ENCODE data around the gene EXOC3L1. TPM values are rescaled to one million over a fixed set of nuclear protein-coding genes. Genes with fewer than 3 reads are reported as not detected.

The EXOC3L1 gene
- total RNA-seq, 1 experiment from 2014 or later, result 0.74 TPM

GRCh38 chr16:67216612-67217490 lies 26.9 kb upstream of the EXOC3L1 start:
- no peak for DNase-seq (ENCODE audit: low spot score)

- DNase-seq (ENCODE audit: low spot score), result no peak
Observed at GRCh38 chr16:67215706-67216105, 25.8 kb upstream of the EXOC3L1 start.

GRCh38 chr16:67213197-67214019 lies 23.5 kb upstream of the EXOC3L1 start:
- DNase-seq (ENCODE audit: low spot score), result no peak

- peak; percentile 35 for DNase-seq (ENCODE audit: low spot score)
Observed at GRCh38 chr16:67212766-67213165, 22.8 kb upstream of the EXOC3L1 start.

GRCh38 chr16:67211674-67212073 lies 21.7 kb upstream of the EXOC3L1 start:
- DNase-seq (ENCODE audit: low spot score), result no peak

GRCh38 chr16:67210069-67210937 lies 20.4 kb upstream of the EXOC3L1 start:
- no peak for DNase-seq (ENCODE audit: low spot score)

- no peak for DNase-seq (ENCODE audit: low spot score)
Observed at GRCh38 chr16:67209565-67209964, 19.6 kb upstream of the EXOC3L1 start.

GRCh38 chr16:67208154-67208896 lies 18.4 kb upstream of the EXOC3L1 start:
- DNase-seq (ENCODE audit: low spot score), result no peak

- DNase-seq (ENCODE audit: low spot score), result no peak
Observed at GRCh38 chr16:67207249-67208091, 17.5 kb upstream of the EXOC3L1 start.

GRCh38 chr16:67206838-67207248 lies 16.9 kb upstream of the EXOC3L1 start:
- DNase-seq (ENCODE audit: low spot score), result no peak

- DNase-seq (ENCODE audit: low spot score), result no peak
Observed at GRCh38 chr16:67206129-67206837, 16.3 kb upstream of the EXOC3L1 start.

GRCh38 chr16:67204076-67204475 lies 14.1 kb upstream of the EXOC3L1 start:
- no peak for DNase-seq (ENCODE audit: low spot score)

- no peak for DNase-seq (ENCODE audit: low spot score)
Observed at GRCh38 chr16:67202956-67203493, 13.1 kb upstream of the EXOC3L1 start.

- DNase-seq (ENCODE audit: low spot score), result no peak
Observed at GRCh38 chr16:67202426-67202825, 12.5 kb upstream of the EXOC3L1 start.

- DNase-seq (ENCODE audit: low spot score), result no peak
Observed at GRCh38 chr16:67201411-67202345, 11.7 kb upstream of the EXOC3L1 start.

GRCh38 chr16:67200491-67200890 lies 10.6 kb upstream of the EXOC3L1 start:
- no peak for DNase-seq (ENCODE audit: low spot score)

- DNase-seq (ENCODE audit: low spot score), result no peak
Observed at GRCh38 chr16:67199808-67200198, 9.9 kb upstream of the EXOC3L1 start.

Data from HT-29 (cell line).